H1 (cell line): ENCODE measurements around the gene GCNA. TPM values are rescaled to one million over a fixed set of nuclear protein-coding genes. Genes with fewer than 3 reads are reported as not detected.

Source experiments
- MAFK ChIP-seq: IDR thresholded peaks from 2 replicates; pipeline ENCODE4 v1.6.1; 2012; ENCODE audit warnings: low read depth, mild to moderate bottlenecking, improper control_type of control experiment, low read length
- SIRT6 ChIP-seq: IDR thresholded peaks from one replicate; pipeline ENCODE4 v1.7.1; 2012; ENCODE audit warnings: low read length, inconsistent platforms
- polyA plus RNA-seq, 7 experiments: library from polyadenylated mRNA; depleted of rRNA in 3 of 7; stranded (reverse) in 5 of 7; unstranded in 2 of 7; fragments of >200 nt in 5 of 7; fragments of 200-250 nt in 2 of 7; gene quantifications; 1 replicate in 5 of 7; 2 replicates in 1 of 7; 4 replicates in 1 of 7; pipeline versions ENCODE4 v1.2.1 to v1.2.3, GENCODE V29; 2011 to 2013; ENCODE audit warnings: missing spikeins in 2 of 7, mixed read lengths in 2 of 7
- total RNA-seq: library from RNA; stranded (reverse); fragmentation: NEBNext Ultra II Directional; extraction: Animal tissue kit (Norgen Biotek cat#: 25700); gene quantifications from 2 replicates; pipeline ENCODE4 v1.2.1, GENCODE V29; 2021
- TF ChIP-seq, protein P1 (sequence below), 3 experiments: IDR thresholded peaks; 1 replicate in 2 of 3; 2 replicates in 1 of 3; pipeline versions ENCODE4 v1.5.1 to v1.6.1; 2011; ENCODE audit warnings: low read length in 3 of 3, mild to moderate bottlenecking in 3 of 3, inconsistent platforms in 2 of 3, low read depth in 1 of 3, moderate library complexity in 1 of 3; ENCODE audit not compliant: insufficient read depth in 1 of 3; ENCODE audit errors: control extremely low read depth in 1 of 3
- TF ChIP-seq, protein P2 (sequence below): IDR thresholded peaks from 2 replicates; pipeline ENCODE4 v1.6.1; 2012; ENCODE audit warnings: inconsistent platforms

Gene GCNA
- total and polyA plus RNA-seq, 2 of the 8 experiments (the other 6 are each of a cell fraction or from before 2014, with no cell fraction given), result 0.41 to 0.95 TPM

DNA sequence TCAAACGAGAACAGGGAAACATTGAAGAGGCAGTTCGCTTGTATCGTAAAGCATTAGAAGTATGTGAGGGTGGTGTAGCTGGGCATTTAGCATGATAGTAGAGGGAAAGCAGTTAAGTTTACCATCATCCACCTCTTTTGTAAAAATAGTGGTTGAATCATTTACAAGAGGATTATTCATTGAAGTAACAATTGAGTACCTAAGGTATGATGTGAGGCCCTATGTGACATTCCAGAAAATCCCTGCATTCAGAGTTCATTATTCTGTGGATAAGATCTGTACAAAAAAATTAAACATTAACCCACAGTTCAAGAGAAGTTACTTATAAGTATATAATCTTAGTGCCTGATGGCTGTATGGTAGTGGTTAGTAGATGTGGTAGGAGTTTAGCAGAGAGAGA, 22.2 kb upstream of the GCNA start (continued):
- TF ChIP-seq, protein P1, sequence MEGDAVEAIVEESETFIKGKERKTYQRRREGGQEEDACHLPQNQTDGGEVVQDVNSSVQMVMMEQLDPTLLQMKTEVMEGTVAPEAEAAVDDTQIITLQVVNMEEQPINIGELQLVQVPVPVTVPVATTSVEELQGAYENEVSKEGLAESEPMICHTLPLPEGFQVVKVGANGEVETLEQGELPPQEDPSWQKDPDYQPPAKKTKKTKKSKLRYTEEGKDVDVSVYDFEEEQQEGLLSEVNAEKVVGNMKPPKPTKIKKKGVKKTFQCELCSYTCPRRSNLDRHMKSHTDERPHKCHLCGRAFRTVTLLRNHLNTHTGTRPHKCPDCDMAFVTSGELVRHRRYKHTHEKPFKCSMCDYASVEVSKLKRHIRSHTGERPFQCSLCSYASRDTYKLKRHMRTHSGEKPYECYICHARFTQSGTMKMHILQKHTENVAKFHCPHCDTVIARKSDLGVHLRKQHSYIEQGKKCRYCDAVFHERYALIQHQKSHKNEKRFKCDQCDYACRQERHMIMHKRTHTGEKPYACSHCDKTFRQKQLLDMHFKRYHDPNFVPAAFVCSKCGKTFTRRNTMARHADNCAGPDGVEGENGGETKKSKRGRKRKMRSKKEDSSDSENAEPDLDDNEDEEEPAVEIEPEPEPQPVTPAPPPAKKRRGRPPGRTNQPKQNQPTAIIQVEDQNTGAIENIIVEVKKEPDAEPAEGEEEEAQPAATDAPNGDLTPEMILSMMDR (IDR thresholded peaks at IDR 0.05; ENCODE audit: control extremely low read depth in 1 of 3, insufficient read depth in 1 of 3, low read depth in 1 of 3, low read length in 3 of 3), result no peak
- TF ChIP-seq, protein P2, sequence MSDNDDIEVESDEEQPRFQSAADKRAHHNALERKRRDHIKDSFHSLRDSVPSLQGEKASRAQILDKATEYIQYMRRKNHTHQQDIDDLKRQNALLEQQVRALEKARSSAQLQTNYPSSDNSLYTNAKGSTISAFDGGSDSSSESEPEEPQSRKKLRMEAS, result no peak
- TF ChIP-seq SIRT6, result no peak
- no peak for TF ChIP-seq MAFK
